Fibroblast of skin of back (primary cell): ENCODE data around the gene TBC1D22A.
A peak's percentile ranks its signal among the peaks of the same experiment; 100 is the strongest.

Source experiments
- DNase-seq: peaks from one replicate; pipeline ENCODE4 v3.0.0-alpha.2; 2013

TBC1D22A gene

DNA sequence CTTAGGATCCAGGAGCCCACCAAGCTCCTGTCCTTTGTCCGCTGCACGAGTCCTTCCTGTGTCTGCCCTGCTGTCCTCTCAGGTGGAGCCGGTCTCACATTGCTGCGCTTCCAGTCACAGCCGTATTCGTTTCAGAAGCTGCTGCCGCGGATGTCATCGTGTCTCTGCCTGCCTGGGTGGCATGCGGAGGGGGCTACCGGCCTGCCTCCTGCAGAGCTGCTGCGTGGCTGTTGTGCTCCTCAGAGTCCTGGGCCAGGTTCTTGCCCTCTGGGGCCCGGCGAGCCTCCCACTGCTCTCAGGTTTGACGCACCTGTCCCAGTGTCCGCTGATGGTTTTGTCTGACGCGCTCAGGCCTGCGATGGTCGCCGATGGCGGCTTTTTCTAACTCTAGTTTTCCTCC is 254.2 kb downstream of the TBC1D22A start:
- no peak for DNase-seq

DNA sequence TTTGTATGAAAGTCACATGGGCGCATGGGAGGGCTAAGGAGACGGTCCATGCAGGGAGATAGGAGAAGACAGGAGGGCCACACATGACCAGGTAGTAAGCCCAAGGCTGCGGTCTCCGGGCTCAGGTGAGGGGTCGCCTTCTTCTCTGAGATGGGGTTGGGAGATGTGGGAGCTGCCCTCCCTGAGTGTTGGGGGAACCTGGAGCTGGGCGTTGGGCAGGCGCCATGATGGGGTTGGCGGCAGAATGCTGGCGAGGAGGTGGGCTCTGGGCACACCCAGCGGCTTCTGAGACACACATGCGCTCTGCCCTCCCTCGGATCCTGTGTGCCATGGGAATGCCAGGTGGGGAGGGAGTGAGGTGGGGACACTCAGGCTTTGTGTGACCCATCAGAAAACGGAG is 254.8 kb downstream of the TBC1D22A start:
- DNase-seq: no peak

GRCh38 chr22:47018010-47018910 is 255.8 kb downstream of the TBC1D22A start:
- no peak for DNase-seq

DNA sequence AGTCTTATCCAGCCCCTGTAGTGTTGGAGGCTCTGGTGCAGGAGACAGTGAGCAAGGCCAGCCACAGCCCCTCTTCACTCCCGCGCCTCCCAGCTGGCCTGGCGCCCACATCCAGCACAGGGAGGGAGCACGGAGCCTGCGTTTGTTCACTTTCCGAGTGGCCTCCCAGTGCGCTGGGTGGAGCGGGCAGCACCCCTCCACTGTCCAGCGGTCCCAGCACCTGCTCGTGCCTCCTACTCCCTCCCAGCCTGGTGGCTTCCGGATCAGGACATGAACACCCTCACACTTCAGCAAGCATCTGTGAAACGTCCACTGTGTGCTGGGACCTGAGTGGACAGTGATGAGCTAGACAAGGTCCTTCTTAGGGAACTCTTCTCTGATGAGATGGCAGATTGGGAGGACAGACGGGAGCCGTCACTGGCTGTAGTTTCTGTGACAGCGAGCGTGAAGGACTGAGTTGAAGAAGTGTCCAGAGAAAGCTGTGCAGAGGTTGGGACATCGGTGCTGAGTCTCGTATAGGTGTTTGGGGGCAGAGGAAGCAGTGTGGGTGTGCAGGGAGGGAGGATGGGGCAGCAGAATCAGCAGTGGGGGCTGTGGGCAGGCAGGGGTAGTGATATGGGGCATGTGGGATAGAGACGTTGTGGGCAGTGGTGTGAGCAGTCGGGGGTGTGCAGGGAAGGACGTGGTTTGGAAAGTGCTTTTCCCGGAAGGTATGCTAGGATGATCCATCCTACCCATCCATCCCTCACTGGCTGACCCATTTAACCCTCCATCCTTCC is 256.8 kb downstream of the TBC1D22A start:
- no peak for DNase-seq

GRCh38 chr22:47020166-47020565 is 257.7 kb downstream of the TBC1D22A start:
- peak; percentile 50 for DNase-seq

- no peak for DNase-seq
Observed at GRCh38 chr22:47021371-47022074, 259.1 kb downstream of the TBC1D22A start.

DNA sequence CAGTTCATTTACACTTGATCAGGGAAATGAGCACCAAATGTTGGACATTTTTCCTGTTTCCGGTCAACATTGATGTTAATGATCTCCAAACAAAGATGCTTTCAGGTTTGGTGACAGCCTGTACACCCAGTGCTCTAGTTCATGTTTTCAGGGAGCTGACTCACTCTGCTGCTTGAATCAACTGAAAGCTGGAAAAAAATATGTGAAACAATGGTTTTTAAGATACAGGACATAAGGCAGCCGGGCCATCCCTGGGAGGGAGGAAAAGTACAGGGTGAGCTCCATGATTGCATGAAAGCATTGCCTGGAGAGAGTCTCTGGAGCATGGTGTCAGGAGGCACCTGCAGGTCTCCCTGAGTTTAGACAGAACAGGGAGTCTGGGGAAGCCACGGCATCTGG is 259.6 kb downstream of the TBC1D22A start:
- DNase-seq: no peak

DNA sequence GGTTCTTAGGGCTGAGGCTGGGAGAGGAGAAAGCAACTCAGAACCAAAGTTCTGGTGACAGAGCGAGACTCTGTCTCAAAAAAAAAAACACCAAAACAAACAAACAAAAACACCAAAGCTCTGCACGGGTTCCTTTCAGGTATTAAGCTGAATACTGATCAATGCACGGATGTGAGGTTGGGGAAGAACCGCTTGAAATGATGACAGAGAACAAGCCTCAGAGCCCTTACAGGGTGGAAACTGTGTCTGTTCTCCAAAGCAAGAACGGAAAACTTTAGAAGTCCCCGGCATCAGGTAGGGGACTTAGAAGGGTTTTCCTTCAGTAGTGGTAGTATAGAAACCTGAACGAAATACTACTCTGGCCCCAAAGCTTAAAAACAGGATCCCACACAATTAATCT is 260.0 kb downstream of the TBC1D22A start:
- DNase-seq: no peak

DNA sequence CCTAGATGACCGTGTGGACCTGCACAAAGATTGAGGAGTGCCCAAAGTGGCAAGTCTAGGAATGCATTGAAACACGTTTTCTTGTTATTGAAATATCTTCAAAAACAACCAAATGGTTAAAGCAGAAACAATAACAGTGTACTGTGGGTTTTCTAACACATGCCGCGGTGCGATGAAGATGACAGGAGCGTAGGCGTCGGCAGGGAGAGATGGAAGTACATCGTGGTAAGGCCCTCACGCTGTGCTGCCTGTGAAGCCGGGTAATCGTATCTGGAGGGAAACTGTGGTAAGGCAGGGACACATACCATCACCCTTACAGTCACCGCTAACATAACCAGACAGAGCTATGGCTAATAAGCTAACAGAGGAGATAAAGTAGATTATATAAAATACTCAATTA is 261.4 kb downstream of the TBC1D22A start:
- no peak for DNase-seq

DNA sequence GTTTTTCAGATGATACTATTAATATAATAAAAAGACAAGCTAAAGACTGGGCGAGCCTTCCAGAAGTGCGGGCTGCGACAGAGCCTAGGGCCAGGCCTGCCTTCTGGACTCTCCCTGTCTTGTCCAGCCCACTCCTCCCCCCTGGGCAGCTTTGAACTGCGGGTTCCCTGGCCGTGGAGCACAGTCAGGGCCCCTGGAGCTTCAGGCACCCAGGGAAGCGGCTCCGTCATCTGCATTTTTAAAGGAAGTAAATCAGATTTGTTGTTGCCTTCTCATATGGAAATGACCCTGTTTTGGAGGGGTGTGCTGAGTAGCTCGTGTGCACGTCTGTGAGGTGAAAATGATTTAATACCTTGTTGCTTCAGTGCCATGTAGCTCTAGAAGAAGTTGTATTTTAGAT is 265.3 kb downstream of the TBC1D22A start:
- DNase-seq: no peak

DNA sequence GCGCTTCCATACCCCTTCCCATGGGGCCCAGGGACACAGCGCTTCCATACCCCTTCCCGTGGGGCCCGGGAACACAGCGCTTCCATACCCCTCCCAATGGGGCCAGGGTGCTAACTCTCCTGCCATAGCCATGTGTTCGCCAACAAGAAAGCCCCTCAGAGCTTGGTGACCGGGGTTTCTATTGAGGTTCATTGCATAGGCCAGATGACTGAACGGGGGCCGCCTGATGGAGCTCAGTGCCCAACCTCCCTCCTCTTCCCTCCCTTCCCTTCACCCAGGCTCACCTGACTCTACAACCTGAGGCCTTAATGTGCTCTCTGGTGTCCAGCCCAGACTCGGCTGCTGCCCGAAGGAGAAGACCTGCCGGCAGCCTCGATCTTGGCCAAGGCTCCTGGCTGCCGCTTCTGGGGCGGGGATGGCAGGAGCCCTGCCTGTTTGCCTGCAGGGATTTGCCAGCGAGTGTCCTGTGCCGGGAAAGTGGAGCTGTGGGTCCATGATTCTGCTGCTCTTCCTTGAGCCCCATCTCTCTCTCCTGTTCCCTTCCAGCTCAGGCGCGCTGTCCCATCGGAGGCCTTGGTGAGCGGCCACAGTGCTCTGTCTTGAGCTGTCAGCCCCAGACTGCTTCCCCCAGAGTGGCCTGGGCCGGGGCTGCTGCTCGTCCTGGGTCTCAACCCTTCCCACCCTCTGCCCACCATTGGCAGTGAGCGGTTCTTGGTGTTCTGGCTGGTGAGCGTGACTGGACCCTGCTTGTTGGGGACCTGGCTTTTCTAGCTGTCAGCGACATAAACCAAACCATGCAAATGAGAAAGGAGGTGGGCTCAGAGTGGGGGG is 267.0 kb downstream of the TBC1D22A start:
- DNase-seq: no peak

GRCh38 chr22:47030143-47030661 is 267.8 kb downstream of the TBC1D22A start:
- peak; percentile 27 for DNase-seq

GRCh38 chr22:47030881-47031627 is 268.6 kb downstream of the TBC1D22A start:
- peak; percentile 65 for DNase-seq

DNA sequence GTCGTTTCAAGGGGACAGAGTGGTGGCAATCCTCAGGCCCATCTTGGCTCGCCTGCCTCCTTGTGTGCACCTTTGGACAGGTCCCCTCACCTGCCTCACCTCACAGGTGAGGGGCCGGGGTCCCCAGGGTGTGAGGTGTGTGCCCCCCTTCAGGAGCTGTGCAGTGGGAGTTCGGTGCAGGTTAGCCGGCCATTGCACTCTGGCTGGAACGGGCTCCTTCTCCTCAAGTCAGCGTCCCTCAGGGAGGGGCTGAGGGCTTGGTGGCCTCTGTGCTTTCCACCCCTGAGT is 269.1 kb downstream of the TBC1D22A start:
- no peak for DNase-seq

DNA sequence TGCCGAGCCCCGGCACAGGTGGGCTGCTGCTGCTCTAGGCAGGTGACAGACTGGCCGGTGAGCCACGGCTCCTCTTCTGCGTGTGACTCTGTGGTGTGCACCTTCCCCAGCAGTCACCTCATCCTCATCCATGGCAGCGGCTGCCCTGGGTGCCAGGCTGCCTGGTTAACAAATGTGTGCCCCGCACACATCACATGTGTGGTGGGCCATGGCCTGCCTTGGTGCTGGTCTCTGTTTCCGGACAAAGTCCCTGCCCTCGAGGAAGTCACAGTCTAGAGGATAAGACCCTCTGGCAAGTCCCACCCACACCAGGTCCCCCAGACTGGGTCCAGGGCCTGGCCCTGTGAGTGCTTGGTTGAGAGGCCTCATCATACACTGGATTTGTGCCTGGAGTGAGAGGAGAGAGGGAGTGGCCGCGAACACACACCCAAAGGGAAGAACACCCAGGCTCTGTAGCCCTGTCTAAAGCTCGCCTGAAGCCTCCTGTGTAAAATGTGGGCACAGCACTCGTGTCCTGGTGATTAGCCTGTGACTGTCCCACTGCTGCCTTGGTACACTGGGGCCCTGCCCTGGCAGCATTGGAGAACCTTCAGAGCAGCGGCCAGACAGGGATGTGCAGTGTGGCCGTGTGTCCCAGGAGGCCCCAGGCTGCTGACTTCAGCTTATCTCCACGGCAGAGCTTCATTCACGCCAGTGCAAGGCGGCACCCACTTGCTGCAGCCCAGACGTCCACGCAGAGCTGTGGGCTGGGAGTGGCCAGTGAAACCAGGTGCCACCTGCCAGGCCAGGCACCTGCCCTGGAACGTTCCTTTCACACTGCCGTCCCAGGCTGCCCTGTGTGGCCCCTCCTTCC is 269.9 kb downstream of the TBC1D22A start:
- DNase-seq: no peak

DNA sequence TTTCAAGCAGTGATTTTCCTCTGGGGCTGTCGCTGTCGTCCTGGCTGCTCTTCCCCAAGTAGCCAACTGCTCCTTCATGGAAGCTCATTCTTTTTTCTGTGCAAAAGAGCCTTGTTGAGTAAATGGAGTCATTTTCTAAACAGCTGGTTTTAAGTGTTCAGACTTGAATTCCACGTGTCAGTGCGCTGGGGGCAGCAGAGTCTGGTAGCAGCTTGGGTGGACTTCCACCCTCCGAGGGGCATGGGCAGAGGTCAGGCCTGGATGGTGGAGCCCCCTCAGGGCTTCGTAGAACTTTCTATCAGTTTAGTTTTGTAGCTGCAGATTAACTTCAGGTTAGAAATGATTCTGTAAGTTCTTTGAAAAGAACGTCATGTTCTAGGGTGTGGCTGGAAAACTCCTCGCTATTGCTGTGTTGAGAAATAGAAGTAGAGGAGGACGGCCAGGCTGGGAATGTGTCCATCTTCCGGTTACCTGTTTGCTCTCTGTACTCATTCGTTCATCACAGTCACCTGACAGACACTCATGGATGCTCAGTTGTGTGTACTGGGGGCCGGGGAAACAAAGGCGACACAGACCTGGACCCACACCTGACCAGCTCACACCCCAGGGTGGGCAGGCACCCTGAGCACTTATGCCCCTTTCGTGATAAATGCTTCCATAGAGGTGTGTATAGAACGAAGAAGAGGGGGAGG is 270.7 kb downstream of the TBC1D22A start:
- DNase-seq: no peak

- DNase-seq: no peak
Observed at GRCh38 chr22:47033648-47034000, 271.2 kb downstream of the TBC1D22A start.

DNA sequence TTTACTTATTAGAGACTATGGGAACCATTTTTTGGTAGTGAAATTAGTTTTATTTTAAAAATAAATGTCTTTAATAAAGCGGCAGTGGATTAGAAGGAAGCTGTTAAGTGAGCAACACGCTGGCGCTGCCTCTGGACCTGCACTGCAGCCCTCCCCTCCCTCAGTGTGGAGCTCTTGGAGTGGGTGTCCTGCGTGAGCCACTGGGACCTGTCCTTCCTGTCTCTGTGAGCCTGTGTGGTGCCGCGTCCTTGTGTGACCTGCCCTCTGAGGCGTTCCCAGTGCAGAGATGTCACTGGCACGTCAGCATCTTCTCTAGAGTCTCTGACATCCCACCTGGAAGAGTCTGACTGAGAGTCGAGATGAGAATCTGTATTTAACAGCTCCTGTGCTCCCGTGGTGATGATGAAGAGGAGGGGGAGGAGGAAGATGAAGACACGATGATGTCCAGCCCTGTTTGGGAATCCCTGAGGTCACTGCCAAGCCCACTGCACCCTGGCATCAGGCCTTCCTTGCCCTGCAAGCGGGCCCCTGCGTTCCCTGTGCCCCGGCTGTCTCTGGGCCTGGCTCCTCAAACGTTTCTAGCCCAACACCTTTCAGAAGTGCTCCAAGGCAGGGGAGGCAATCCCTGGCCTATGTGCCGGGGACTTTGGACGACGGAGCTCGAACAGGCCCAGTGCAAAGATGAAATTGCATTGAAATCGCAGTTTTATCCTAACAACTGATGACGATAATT is 271.8 kb downstream of the TBC1D22A start:
- no peak for DNase-seq

- no peak for DNase-seq
Observed at GRCh38 chr22:47034905-47035419, 272.5 kb downstream of the TBC1D22A start.
